Measurements from ENCODE around the gene LGR6.
"Not testable (repeated sequence)": the region's sequence is repeated elsewhere in the genome, so short reads cannot be mapped to it uniquely, and the experiment has no call there.

LGR6 gene

DNA sequence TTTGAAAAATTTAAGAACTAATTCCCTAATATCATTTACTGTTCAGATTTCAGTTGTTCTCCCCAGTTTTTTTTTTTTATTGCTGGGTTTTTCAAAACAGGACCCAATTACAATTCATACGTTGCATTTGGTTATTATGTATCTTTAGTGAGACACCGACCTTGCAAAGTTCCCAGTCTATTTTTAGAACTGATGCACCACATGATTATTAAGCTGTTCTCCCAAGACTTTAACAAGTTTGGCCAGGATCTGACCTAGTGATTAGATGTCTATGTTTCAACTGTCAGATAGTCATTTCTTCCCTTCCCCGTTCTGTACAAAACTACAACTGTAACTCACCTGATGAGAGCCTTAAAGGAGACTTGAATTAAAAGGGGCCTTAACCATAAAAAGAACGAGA, 140.3 kb downstream of the LGR6 start:
- DNase-seq (ENCODE audit: low read depth), result no peak

DNA sequence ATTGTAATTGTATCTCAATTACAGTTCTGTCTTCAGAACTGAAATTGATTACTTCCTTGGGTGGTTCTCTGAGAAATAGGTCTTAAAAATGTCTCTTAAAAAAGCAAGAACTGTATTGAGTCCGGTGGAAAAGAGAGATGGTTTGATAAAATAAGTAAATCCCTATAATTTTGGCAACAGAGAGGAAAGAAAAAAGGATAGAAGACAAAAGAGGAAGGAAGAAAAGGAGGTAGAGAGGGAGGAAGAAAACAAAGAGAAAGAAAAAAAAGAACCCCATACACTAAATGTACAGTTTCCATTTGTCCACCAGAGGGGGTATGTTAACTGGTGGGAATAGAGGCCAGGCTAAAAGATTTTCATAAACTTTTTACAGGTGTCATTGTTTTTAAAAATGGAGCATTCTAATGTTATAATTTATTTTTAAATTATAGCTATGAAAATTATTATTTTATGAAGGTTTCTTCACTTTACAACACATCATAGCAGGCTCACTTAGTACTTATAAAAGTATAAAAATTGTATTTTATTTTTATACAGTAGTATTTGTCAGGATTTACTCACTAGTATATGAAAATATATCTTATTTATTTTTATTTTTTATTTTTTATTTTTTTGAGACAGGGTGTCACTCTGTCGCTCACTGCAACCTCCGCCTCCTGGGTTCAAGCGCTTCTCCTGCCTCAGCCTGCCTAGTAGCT, 150.2 kb downstream of the LGR6 start:
- peak; percentile 77 for DNase-seq (ENCODE audit: low read depth)

DNA sequence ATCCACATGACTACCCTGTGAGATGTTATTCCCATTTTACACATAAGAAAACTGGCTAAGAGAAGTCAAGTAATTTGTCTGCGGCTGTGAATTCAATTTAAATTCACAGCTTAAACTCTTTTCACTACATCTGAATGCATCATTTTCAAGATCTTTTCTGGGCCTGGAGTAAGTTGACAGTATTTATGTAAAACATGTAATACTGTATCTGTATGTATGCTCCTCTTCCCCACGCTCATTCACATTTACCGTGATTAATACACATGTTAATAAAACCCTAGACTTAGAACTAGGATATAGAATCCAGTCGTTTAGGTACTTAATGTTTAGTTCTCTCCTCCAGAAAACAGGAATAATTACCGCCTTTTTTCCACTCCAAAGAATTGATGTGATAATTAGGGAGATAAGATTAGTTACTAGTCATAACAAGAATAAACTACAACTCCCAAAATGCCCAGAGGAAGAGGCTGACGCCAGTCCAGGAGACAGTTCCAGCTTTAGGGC, 154.5 kb downstream of the LGR6 start:
- DNase-seq (ENCODE audit: low read depth), result no peak

DNA sequence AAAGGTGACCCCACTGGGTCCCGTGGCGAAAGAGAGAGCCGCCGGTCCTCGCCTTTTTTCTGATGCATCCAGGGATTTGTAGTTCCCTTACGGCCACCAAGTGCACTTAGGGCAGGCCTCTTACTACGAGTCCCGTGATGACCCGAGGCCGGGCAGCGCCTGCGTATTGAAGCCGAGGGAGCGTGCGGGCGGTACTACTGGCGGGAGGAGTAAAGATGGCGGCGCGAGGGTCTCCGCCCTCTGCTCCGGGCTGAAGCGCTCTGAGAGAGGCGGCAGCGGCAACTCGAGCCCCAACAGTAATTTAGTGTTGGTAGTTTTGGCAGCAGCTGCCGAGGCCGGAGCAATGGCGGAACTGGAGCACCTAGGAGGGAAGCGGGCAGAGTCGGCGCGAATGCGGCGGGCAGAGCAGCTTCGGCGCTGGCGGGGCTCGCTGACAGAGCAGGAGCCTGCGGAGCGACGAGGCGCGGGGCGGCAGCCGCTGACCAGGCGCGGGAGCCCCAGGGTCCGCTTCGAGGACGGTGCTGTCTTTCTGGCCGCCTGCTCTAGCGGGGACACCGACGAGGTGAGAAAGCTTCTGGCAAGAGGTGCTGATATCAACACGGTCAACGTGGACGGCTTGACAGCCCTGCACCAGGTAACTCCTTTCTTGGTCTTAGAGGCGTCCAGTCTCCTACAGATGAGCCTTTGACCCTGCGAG, 155.1 kb downstream of the LGR6 start, which contains the start of gene PPP1R12B:
TSS of gene PPP1R12B (plus strand) at position 191 of the 697 bp plus-strand sequence. CDS start at position 344, 153 bp downstream.
- DNase-seq (ENCODE audit: low read depth), result peak; percentile 99

DNA sequence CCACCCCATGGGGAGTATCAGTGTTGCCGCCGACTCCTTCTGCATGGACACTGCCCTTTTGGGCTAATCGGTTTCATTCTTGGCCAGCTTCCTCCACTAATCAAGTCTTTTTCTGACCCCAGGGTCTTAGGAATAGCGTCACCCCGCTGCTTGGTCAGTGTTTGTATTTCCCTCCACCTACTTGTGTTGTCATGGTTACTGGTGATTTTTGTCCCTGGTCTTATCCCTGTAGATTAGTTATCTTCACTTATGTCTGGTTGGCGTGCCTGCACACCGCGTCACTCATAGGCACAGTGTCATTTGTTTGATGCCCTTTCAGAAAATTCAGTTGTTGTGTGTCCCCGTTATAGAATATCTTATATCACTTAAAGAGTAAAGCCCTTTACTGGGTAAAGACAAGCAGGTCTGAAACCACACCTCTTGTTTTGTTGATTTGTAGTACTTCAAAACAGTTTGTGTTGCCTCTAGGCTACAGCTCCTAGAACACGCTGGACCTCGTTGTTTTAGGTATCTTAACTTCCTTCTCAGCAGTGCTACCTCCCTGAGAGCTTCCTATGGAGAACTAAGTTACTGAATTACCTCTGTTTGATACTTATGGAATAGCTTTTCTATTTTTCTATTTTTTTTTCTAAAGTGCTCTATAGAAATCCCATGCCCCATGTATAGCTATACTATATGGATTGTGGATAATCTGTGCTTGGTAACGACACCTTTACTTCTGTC, 155.8 kb downstream of the LGR6 start:
- DNase-seq (ENCODE audit: low read depth), result peak; percentile 79

DNA sequence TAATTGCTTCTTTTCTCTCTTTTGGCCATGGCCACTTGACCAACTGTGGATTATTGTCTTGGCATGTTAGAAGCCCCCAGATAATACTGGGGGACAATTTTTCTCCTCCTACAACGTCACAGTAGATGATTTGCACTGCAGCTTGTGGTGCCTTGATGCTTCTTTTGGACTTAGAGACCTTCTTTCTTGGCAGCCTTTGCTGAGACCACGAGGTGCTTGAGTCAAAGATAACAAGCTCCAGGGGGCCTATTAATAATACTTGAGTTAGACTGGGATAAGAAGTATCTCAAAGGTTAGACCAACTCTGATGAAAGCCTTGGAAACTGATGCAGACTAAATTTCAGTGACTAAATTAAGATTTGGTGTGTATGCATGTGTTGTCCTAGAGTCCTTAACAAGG, 158.1 kb downstream of the LGR6 start:
- no peak for DNase-seq (ENCODE audit: low read depth)

DNA sequence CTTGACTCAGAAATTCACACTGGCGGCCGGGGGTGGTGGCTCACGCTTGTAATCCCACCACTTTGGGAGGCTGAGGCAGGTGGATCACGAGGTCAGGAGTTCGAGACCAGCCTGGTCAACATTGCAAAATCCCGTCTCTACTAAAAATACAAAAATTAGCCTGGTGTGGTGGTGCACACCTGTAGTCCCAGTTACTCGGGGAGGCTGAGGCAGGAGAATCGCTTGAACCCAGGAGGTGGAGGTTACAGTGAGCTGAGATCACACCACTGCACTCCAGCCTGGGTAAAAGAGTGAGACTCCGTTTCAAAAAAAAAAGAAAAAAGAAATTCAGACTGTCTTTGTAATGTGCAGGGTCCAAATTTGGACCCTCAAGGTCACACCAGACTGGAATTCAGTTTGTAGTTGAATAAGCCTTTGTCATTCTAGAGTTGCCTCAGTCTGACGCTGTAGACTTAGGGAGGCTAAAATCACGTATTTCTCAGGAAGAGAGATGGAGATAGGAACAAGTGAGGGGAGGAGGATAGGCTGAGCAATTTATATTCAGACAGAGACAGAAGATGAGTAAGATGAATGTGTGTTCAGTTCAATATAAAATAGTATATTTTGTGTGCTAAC, 159.1 kb downstream of the LGR6 start:
- not testable (repeated sequence) for DNase-seq (ENCODE audit: low read depth)

DNA sequence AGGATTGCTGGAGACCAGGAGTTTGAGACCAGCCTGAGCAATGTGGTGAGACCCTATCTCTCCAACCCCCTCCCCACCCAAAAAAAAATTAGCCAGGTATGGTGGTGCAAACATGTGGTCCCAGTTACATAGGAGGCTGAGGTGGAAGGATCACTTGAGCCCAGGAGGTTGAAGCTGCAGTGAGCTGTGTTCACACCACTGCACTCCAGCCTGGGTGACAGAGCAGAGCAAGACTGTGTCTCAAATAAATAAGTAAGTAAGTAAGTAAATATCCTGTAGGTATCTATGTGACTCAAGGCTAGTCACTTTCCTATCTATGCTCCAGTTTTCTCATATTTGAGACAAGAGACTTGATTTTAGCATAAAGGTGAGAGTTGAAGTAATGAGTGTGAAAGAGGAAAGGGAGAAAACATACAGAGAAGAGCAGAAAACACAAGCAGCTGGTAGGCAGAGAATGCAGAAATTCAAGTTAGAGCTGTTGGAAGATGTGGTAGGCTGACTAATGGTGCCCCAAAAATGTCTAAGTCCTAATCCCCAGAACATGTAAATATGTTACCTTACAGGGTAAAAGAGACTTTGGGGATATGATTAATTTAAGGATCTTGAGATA, 162.4 kb downstream of the LGR6 start:
- no peak for DNase-seq (ENCODE audit: low read depth)

DNA sequence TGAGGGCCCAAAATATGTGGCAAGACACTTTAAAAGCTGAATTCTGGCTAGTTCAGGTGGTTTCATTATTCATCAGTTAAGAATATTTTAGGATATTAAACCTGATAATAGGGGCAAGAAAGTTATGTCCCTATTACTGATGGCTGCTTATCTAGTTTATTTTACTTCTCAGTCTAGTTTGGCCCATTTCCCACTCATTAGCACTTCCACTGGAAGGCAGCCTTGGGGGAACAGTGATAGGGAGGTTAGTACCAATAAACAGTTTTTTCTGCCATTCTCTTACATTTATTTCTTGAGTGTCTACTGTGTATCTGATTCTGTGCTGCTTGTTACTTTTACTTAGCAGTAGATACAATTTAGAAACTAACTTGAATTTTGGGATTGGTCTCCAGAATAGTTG, 163.9 kb downstream of the LGR6 start:
- no peak for DNase-seq (ENCODE audit: low read depth)

DNA sequence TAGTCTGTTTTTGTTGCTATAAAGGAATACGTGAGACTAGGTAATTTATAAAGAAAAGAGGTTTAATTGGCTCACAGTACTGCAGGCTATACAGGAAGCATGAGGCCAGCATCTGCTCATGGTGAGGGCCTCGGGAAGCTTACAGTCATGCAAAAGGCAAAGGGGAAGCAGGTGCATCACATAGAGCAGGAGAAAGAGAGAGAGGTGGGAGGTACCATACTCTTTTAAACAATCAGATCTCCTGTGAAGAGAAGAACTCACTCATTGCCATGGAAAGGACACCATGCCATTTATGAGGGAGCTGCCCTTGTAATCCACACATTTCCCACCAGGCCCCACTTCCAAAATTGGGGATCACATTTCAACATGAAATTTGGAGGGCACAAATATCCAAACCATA, 167.6 kb downstream of the LGR6 start:
- DNase-seq (ENCODE audit: low read depth), result no peak

DNA sequence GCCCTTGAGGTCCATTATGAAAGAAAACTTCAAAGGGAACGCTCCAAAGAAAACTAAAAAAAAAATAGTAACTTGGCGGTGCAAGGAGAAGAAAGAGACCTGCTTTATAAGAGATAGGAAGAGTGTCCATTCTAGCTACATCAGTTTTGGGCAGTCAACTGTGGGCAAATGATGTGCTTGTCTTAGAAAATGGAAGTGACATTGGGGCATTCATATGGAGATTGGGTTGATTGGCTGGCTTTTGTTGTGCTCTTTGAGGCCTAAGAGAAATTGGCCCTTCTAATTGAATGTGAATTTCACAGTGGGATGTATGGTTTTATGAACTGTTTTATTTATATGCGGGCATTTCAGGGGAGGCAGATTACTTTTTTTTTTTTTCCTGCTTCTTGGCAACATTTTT, 168.1 kb downstream of the LGR6 start:
- DNase-seq (ENCODE audit: low read depth), result no peak

DNA sequence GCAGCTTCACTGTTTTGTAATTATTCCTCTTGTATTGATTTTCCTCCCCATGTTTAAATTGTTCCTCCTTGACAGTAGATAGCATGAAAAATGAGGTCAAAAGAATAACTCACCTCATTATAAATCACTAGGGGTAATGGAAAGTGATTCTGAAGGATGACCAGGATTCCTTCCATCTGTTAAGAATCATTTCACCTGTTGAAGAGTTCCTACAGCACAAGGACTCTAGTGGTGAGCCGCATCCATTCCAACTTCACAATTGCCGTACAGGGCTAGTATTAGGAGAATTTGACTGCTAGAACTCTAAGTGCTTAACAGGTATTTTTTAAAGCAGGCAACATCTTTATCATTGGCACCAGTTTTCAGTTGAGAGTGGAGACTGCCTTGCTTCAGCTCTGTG, 168.6 kb downstream of the LGR6 start:
- no peak for DNase-seq (ENCODE audit: low read depth)

DNA sequence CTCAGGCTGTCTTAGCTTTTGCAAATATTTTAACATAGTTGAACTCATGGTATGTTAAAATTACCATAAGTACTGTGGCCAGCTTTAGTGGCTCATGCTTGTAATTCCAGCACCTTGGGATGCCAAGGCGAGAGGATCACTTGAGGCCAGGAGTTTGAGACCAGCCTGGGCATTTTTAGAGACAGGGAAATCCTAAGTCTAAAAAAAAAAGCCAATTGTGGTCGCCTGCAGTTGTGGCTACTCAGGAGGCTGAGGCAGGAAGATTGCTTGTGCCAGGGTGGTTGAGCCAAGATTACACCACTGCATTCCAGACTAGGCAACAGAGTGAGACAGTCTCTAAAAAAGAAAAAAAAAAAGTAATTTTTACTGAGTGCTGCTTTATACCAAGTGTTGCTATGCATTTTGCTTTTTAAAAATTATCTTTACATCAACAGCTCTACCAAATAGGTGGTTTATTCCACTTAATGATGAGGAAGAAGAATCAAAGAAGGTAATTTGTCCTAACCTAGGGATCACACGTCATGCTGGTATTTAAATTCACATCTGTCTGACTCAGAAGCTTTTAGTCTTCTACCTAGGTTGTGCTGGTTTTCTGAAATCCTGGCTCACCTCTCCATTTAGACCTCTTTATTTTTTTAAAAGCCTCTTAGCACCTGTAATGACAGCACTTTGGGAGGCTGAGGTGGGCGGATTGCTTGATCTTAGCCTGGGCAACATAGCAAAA, 171.7 kb downstream of the LGR6 start:
- no peak for DNase-seq (ENCODE audit: low read depth)

DNA sequence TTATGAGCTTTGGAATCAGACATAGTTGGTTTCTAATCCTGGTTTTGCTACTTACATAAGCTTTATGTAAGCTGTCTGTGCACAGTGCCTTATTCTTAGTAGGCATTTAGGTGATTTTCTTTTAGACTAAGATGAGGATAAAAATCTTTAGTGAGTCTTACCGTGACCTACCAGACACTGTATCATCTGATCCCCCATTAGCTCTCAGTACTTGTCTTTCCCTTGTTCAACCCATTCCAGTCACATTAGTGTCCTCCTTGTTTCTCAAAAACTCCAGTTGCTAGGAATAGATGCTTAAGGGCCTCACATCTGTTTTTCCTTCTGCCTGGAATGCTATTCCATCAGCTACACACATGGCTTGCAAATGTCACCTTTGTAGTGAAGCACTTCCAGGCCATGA, 173.7 kb downstream of the LGR6 start:
- no peak for DNase-seq (ENCODE audit: low read depth)
